Measurements from ENCODE around the gene RIOX2. TPM values are rescaled to one million over a fixed set of nuclear protein-coding genes. Genes with fewer than 3 reads are reported as not detected.

The RIOX2 gene
- polyA plus RNA-seq, 4 donors = 35.6 to 41.4 (median 38.2) TPM

GRCh38 chr3:97957617-97958311, 14.5 kb downstream of the RIOX2 start:
- DNase-seq (ENCODE audit: low read depth in 4 of 4, low spot score in 2 of 4) = no peak

- no peak for DNase-seq (ENCODE audit: low read depth in 4 of 4, low spot score in 2 of 4)
Measured at GRCh38 chr3:97956051-97956450, 16.2 kb downstream of the RIOX2 start.

- DNase-seq (ENCODE audit: low read depth in 4 of 4, low spot score in 2 of 4) = no peak
Measured at GRCh38 chr3:97954228-97954827, 17.9 kb downstream of the RIOX2 start.

- DNase-seq (ENCODE audit: low read depth in 4 of 4, low spot score in 2 of 4) = no peak
Measured at GRCh38 chr3:97952872-97953271, 19.4 kb downstream of the RIOX2 start.

DNA sequence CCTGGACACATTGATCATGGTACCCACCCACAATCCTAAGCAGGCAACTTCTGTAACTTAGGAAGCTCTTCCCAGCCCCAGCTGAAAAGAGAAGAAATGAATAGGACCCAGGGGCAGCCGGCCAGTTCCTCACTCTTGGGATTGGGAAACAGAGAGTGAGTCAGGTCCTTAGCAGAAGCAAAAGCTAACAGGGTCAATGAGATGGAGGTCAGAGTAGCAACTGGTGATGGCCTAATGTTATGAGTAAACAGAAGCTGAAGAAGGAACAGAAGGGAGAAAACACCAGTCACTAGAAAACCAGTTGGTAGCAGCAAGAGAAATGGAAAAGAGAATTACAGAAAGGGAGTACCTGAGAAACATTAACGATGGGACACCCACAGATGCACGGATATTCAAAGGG, 20.0 kb downstream of the RIOX2 start:
- DNase-seq (ENCODE audit: low read depth in 4 of 4, low spot score in 2 of 4) = no peak

DNA sequence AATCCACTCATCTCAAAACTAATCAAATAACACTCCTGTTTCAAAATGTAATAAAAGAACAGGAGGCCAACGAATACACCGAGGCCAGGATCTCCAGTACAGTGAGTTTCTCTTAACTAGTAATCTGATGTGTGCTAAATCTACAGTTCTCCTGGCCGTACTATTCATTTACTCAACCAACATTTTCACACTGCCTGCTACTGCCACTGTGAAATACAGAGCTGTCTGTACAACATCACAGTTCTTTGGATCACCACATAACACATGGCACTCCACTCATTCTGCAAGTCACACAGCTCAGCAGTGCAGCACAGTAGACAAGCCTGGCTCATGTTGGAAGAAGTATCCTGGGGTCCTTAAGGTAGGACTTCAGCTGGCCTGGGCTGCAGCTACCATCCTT, 21.9 kb downstream of the RIOX2 start:
- no peak for DNase-seq (ENCODE audit: low read depth in 4 of 4, low spot score in 2 of 4)

GRCh38 chr3:97949743-97950142, 22.5 kb downstream of the RIOX2 start:
- no peak for DNase-seq (ENCODE audit: low read depth in 4 of 4, low spot score in 2 of 4)

DNA sequence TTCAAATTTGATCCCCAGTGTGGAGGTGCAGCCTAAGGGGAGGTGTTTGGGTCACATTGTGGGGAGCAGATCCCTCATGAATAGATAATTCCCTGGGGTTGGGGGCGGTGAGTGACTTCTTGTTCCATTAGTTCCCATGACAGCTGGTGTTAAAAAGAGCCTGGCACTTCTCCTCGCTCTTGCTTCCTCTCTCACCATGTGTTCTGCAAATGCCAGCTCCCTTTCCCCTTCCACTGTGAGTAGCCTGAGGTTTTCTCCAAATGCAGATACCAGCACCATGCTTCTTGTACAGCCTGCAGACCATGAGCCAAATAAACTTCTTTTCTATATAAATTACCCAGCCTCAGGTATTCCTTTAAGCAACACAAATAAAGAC, 23.1 kb downstream of the RIOX2 start:
- DNase-seq (ENCODE audit: low read depth in 4 of 4, low spot score in 2 of 4) = no peak

GRCh38 chr3:97948351-97949109, 23.7 kb downstream of the RIOX2 start:
- no peak for DNase-seq (ENCODE audit: low read depth in 4 of 4, low spot score in 2 of 4)

GRCh38 chr3:97942801-97943546, 29.3 kb downstream of the RIOX2 start:
- no peak for DNase-seq (ENCODE audit: low read depth in 4 of 4, low spot score in 2 of 4)

DNA sequence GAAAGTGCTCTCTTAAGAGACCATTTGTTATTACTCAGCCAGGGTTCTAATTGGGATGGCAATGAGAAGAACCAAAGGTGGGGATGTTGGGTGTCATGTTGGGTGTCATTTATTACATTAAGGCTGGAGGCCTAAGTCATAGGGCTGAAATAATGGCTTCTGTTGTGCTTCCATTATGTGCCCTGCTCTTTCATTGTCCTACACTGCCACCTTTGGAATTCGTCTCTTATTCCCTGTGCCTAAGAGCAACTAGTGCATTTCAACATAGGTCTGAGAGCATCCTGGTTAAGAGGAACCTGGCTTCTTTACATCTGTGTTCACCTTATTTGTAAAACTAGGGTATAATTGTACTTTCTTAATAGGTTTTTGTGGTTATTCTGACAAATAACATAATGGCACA, 32.2 kb downstream of the RIOX2 start:
- DNase-seq (ENCODE audit: low read depth in 4 of 4, low spot score in 2 of 4) = no peak

DNA sequence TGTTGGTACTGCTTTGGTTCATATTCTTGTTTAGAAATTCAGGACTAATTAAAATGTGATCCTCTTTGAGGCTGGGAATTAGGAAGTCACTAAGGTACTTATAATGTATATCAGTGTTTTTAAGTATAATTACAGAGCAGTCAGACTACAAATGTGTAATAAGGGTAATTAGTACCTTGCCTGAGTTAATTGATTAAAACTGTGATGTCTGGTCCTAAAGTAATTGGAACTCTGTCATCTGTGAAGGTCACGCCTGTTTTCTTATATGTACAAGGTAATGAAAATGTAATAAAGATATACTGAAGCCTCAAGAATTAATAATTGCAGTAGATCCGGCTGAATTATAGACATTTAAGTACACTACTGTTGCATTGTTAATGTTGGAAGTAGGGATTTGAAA, 32.8 kb downstream of the RIOX2 start:
- DNase-seq (ENCODE audit: low read depth in 4 of 4, low spot score in 2 of 4) = no peak

DNA sequence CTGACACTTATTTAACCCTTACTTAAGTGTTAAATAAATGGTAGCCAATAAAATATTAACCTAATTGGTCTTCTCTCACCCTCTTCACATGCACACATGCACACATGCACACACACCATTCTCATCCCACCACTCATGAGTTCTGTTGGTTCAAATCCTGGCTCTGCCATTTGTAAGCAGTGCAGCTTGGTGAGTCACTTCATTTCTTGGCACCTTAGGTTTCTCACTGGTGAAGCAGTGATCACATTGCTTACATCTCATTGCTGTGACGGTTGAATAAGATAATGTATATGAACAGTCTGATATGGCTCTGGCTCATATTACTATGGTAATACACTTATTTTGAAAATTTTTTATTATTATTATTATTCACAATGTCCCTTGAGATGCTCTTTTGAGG, 33.8 kb downstream of the RIOX2 start:
- no peak for DNase-seq (ENCODE audit: low read depth in 4 of 4, low spot score in 2 of 4)

DNA sequence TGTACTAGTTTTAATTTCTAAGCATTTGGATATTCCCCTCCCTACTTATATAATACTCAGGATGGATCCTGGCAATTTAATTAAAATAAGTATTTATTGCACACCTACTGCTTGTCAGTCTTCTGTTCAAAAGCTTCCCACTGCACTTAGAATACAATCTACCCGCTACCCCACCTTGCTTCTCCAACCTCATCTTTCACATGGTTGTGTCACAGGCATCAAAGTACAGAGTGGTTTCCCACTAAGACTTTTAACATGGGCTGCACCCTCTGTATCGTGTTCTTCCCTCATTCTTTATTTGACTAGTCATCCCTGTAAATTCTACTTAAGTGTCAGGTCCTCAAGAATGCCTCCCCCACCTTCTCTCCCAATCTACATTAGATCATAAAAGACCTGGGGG, 35.0 kb downstream of the RIOX2 start:
- DNase-seq (ENCODE audit: low read depth in 4 of 4, low spot score in 2 of 4) = no peak

DNA sequence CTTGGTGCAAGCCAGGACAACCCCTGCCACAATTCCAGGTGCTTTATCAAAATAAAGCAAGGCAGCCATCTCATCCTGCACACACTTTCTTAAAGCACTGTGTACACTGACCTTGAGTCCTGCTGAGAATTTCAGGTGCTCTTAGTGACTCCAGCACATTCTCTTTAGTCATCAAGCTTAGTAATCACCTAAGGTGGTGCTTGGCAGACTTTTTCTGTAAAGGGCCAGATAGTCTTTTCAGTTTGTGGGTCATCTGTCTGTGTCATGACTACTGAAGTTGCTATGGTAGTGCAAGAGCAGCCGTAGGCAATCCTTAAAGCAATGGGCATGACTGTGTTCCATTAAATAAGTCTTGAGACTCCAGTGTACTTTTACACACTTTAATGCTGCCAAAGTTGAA, 36.4 kb downstream of the RIOX2 start:
- DNase-seq (ENCODE audit: low read depth in 4 of 4, low spot score in 2 of 4) = no peak

GRCh38 chr3:97934980-97935695, 37.1 kb downstream of the RIOX2 start:
- no peak for DNase-seq (ENCODE audit: low read depth in 4 of 4, low spot score in 2 of 4)

DNA sequence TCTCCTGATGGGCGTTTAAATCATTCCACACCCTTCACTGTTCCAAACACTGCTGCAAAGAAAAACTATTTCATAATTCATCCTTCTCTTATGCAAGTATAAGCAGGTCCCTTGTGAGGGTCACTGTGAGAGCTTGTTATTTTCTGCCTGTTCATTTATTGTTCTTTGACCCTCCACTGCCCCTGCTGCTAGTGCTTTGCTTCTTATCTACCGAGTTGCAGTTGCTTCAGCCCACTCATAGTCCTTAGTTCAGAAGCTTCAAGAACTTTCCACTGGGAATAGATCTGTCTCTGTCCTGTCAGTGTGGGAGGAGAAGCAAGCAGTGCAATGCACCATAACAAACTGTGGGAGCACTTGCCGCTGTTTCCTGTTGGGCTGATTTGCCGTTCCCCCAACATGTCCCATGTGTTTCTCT, 39.8 kb downstream of the RIOX2 start:
- no peak for DNase-seq (ENCODE audit: low read depth in 4 of 4, low spot score in 2 of 4)

- no peak for DNase-seq (ENCODE audit: low read depth in 4 of 4, low spot score in 2 of 4)
Measured at GRCh38 chr3:97931218-97931617, 41.0 kb downstream of the RIOX2 start.

GRCh38 chr3:97930018-97930417, 42.2 kb downstream of the RIOX2 start:
- no peak for DNase-seq (ENCODE audit: low read depth in 4 of 4, low spot score in 2 of 4)

DNA sequence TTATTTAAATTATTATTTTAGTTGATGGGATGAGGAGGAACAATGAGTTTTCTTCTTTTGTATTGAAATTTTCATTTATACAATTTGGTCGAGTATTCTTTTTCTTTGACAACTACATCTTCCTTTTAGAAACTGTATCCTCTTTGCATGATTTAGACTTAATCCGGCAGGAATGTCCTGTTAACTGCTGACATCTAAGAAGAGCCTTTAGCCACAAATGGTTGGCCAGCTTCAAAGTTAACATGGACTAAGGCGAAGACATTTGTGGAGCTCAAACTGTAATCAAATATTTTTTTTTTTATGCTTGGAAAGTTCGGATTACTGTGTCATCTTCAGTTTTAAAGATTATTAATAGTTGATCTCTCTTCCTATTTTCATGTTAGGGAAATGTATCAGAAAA, 43.2 kb downstream of the RIOX2 start:
- DNase-seq (ENCODE audit: low read depth in 4 of 4, low spot score in 2 of 4) = no peak

GRCh38 chr3:97927704-97928103, 44.5 kb downstream of the RIOX2 start:
- DNase-seq (ENCODE audit: low read depth in 4 of 4, low spot score in 2 of 4) = no peak
